HG03196 (cell line): ENCODE data around the gene TTC1.
"Not testable (repeated sequence)": the region's sequence is repeated elsewhere in the genome, so short reads cannot be mapped to it uniquely, and the experiment has no call there.

Source experiments
- ATAC-seq: cut with Tn5 transposase; IDR thresholded peaks from one replicate; pipeline ENCODE4 v1.9.1; 2021; ENCODE audit not compliant: unreplicated experiment

The TTC1 gene

GRCh38 chr5:160036884-160037283, 27.9 kb downstream of the TTC1 start:
- no peak for ATAC-seq

- ATAC-seq, result no peak
Observed at GRCh38 chr5:160039810-160040470, 31.0 kb downstream of the TTC1 start.

GRCh38 chr5:160040471-160040835, 31.5 kb downstream of the TTC1 start:
- no peak for ATAC-seq

- no peak for ATAC-seq
Observed at GRCh38 chr5:160042671-160043070, 33.7 kb downstream of the TTC1 start.

GRCh38 chr5:160044391-160044804, 35.5 kb downstream of the TTC1 start:
- no peak for ATAC-seq

- no peak for ATAC-seq
Observed at GRCh38 chr5:160044967-160045366, 36.0 kb downstream of the TTC1 start.

GRCh38 chr5:160047423-160047822, 38.5 kb downstream of the TTC1 start:
- no peak for ATAC-seq

- no peak for ATAC-seq
Observed at GRCh38 chr5:160048131-160048530, 39.2 kb downstream of the TTC1 start.

- no peak for ATAC-seq
Observed at GRCh38 chr5:160049099-160049498, 40.2 kb downstream of the TTC1 start.

GRCh38 chr5:160054047-160054446, 45.1 kb downstream of the TTC1 start:
- no peak for ATAC-seq

GRCh38 chr5:160054831-160055230, 45.9 kb downstream of the TTC1 start:
- ATAC-seq, result no peak

GRCh38 chr5:160057256-160057655, 48.3 kb downstream of the TTC1 start:
- ATAC-seq, result no peak

- ATAC-seq, result no peak
Observed at GRCh38 chr5:160060001-160060400, 51.1 kb downstream of the TTC1 start.

- no peak for ATAC-seq
Observed at GRCh38 chr5:160061770-160062169, 52.8 kb downstream of the TTC1 start.

- ATAC-seq, result no peak
Observed at GRCh38 chr5:160064417-160064810, 55.5 kb downstream of the TTC1 start.

- ATAC-seq, result no peak
Observed at GRCh38 chr5:160064995-160065614, 56.2 kb downstream of the TTC1 start.

GRCh38 chr5:160069120-160069519, 60.2 kb downstream of the TTC1 start:
- not testable (repeated sequence) for ATAC-seq

GRCh38 chr5:160071516-160071915, 62.6 kb downstream of the TTC1 start:
- ATAC-seq, result no peak

- no peak for ATAC-seq
Observed at GRCh38 chr5:160071916-160072315, 63.0 kb downstream of the TTC1 start.

- no peak for ATAC-seq
Observed at GRCh38 chr5:160075073-160075472, 66.1 kb downstream of the TTC1 start.

GRCh38 chr5:160076997-160077396, 68.1 kb downstream of the TTC1 start:
- ATAC-seq, result no peak

GRCh38 chr5:160079753-160080152, 70.8 kb downstream of the TTC1 start:
- no peak for ATAC-seq

- no peak for ATAC-seq
Observed at GRCh38 chr5:160081495-160081894, 72.6 kb downstream of the TTC1 start.
